HepG2 (cell line): ENCODE data around the gene CRYZL1. TPM values are rescaled to one million over a fixed set of nuclear protein-coding genes. Genes with fewer than 3 reads are reported as not detected.
A peak's percentile ranks its signal among the peaks of the same experiment; 100 is the strongest.

Source experiments
- ATAC-seq: fragments of 200-7000 bp; cut with Tn5 transposase; 3 replicates; pipeline ENCODE4 v1.9.1; 2020; ENCODE audit warnings: mild to moderate bottlenecking, moderate library complexity
- BruUV-seq: library from RNA; stranded (reverse); fragments of 400-500 nt; replicated peaks from 2 replicates; lab custom pipeline; 2021; lab: Mats Ljungman, UMichigan
- CTCF ChIA-PET: fragments of 300-600 bp; formaldehyde crosslinking; extraction: SDS; loops from one replicate; lab custom pipeline; 2021; ENCODE audit warnings: low total read pairs, inconsistent platforms, low intra/inter-chr PET ratio; lab: Yijun Ruan, JAX
- POLR2A ChIA-PET: fragments of 350-600 bp; sonication (Branson Sonifier 250); formaldehyde crosslinking; loops from one replicate; lab custom pipeline; 2020; ENCODE audit warnings: antibody characterized with exemption, inconsistent platforms; lab: Yijun Ruan, JAX
- DNase-seq: peaks from one replicate; pipeline ENCODE4 v3.0.0-alpha.2; 2015; ENCODE audit warnings: low spot score
- FAIRE-seq: peaks from 3 replicates; lab custom pipeline; 2011; peaks lifted over from hg19 to GRCh38; lab: Jason Lieb, UNC
- H2AFZ ChIP-seq: one replicate; pipeline ENCODE4 v1.6.1; 2011; ENCODE audit warnings: low read length, inconsistent platforms
- H3K27ac ChIP-seq: fragments of 300-600 bp; 3 replicates; pipeline ENCODE4 v1.8.0; 2011; ENCODE audit warnings: mixed run types, mild to moderate bottlenecking, mixed read lengths, low read length, inconsistent platforms; ENCODE audit not compliant: insufficient read depth; ENCODE audit errors: extremely low read length
- H3K27me3 ChIP-seq, 2 experiments: fragments of 200-600 bp in 1 of 2; 2 replicates in 1 of 2; 3 replicates in 1 of 2; pipeline versions ENCODE4 v1.6.0 to v1.8.0; 2011; ENCODE audit warnings: low read length in 2 of 2, mild to moderate bottlenecking in 2 of 2, moderate library complexity in 2 of 2, inconsistent platforms in 1 of 2; ENCODE audit not compliant: insufficient read depth in 2 of 2, control insufficient read depth in 1 of 2
- H3K36me3 ChIP-seq, 2 experiments: fragments of 200-600 bp in 1 of 2; replicated peaks in 1 of 2; 2 replicates in 1 of 2; 3 replicates in 1 of 2; pipeline versions ENCODE4 v1.5.1 to v1.8.0; 2011; ENCODE audit warnings: low read length in 2 of 2, inconsistent platforms in 1 of 2; ENCODE audit not compliant: insufficient read depth in 2 of 2, control insufficient read depth in 1 of 2
- H3K4me1 ChIP-seq: 2 replicates; pipeline ENCODE4 v1.5.1; 2012; ENCODE audit warnings: low read length, inconsistent platforms; ENCODE audit not compliant: insufficient read depth
- H3K4me2 ChIP-seq: 2 replicates; pipeline ENCODE4 v1.6.0; 2011; ENCODE audit warnings: low read depth, low read length, inconsistent platforms
- H3K4me3 ChIP-seq, 3 experiments: fragments of 200-600 bp in 1 of 3; sonication (generic), shearing (Covaris generic) in 1 of 3; replicated peaks in 1 of 3; 2 replicates each; pipeline ENCODE4 v1.5.1; 2011 to 2016; ENCODE audit warnings: low read length in 3 of 3, inconsistent platforms in 2 of 3, low read depth in 2 of 3, mild to moderate bottlenecking in 2 of 3, control low read depth in 1 of 3, mixed read lengths in 1 of 3; ENCODE audit not compliant: insufficient read depth in 1 of 3
- H3K79me2 ChIP-seq: one replicate; pipeline ENCODE4 v1.6.1; 2011; ENCODE audit warnings: low read length, inconsistent platforms; ENCODE audit not compliant: insufficient read depth
- H3K9ac ChIP-seq: 2 replicates; pipeline ENCODE4 v1.6.0; 2011; ENCODE audit warnings: mild to moderate bottlenecking, low read depth, low read length, inconsistent platforms; ENCODE audit not compliant: insufficient read depth
- H3K9me3 ChIP-seq: 2 replicates; pipeline ENCODE4 v1.5.1; 2012; ENCODE audit warnings: mild to moderate bottlenecking, low read length
- H4K20me1 ChIP-seq: 2 replicates; pipeline ENCODE4 v1.6.0; 2011; ENCODE audit warnings: inconsistent platforms, mild to moderate bottlenecking, low read length, moderate library complexity; ENCODE audit not compliant: insufficient read depth
- MAFF ChIP-seq: IDR thresholded peaks from 2 replicates; pipeline ENCODE4 v1.6.1; 2011; ENCODE audit warnings: low read depth, low read length, improper control_type of control experiment
- MAFK ChIP-seq, 2 experiments: IDR thresholded peaks in 1 of 2; conservative IDR thresholded peaks in 1 of 2; 2 replicates each; pipeline ENCODE4 v1.6.1; 2011; ENCODE audit warnings: improper control_type of control experiment in 2 of 2, low read length in 2 of 2
- MLLT10 ChIP-seq: sonication (generic); formaldehyde crosslinking; IDR thresholded peaks from 2 replicates; pipeline ENCODE4 v1.4.0; 2020; ENCODE audit warnings: missing genetic modification reagents
- RFX5 ChIP-seq: IDR thresholded peaks from 2 replicates; pipeline ENCODE4 v1.6.1; 2011; ENCODE audit warnings: low read depth, low read length, improper control_type of control experiment
- SOX5 ChIP-seq: IDR thresholded peaks from 2 replicates; pipeline ENCODE4 v1.6.1; 2016; ENCODE audit warnings: borderline replicate concordance
- ZNF205 ChIP-seq: IDR thresholded peaks from 2 replicates; pipeline ENCODE4 v1.6.1; 2018; ENCODE audit warnings: missing biosample characterization, missing genetic modification reagents
- ZNF496 ChIP-seq: sonication (generic); formaldehyde crosslinking; IDR thresholded peaks from 2 replicates; pipeline ENCODE4 v1.8.1; 2023; ENCODE audit warnings: mild to moderate bottlenecking, moderate library complexity, missing genetic modification reagents; ENCODE audit not compliant: insufficient replicate concordance
- ZNF614 ChIP-seq: IDR thresholded peaks from 2 replicates; pipeline ENCODE4 v1.6.1; 2018; ENCODE audit warnings: missing biosample characterization, missing genetic modification reagents, inconsistent platforms, borderline replicate concordance
- ZNF672 ChIP-seq: sonication (generic); formaldehyde crosslinking; IDR thresholded peaks from 2 replicates; pipeline ENCODE4 v1.8.1; 2022; ENCODE audit warnings: missing genetic modification reagents
- ZNF850 ChIP-seq: sonication (generic); formaldehyde crosslinking; conservative IDR thresholded peaks from 2 replicates; pipeline ENCODE4 v1.9.0; 2021; ENCODE audit warnings: mild to moderate bottlenecking, missing genetic modification reagents
- WGBS: methylation state at CpG from one replicate; pipeline ENCODE4 v1.1.6; 2017; ENCODE audit warnings: low lambda C conversion rate; 5-methylcytosine and 5-hydroxymethylcytosine counted together
- in situ Hi-C: cut with HindIII; loops from 2 replicates; pipeline ENCODE4 v1.10.0; 2017; ENCODE audit warnings: low pct_unique_long_range_greater_than_20kb; ENCODE audit not compliant: extremely low pct_ligation_motif_present
- intact Hi-C: fragments of 100-400 bp; cut with micrococcal nuclease; formaldehyde crosslinking; loops from one replicate; pipeline ENCODE4 v1.10.0; 2022; ENCODE audit not compliant: unreplicated experiment
- polyA plus RNA-seq, 8 experiments: library from polyadenylated mRNA; depleted of rRNA in 3 of 8; stranded (reverse) in 7 of 8; unstranded in 1 of 8; fragments of >200 nt; fragmentation: Illumina TruSeq in 4 of 8; extraction: Trizol in 4 of 8; gene quantifications; 2 replicates each; pipeline versions ENCODE4 v1.2.1 to v1.2.3, GENCODE V29; 2011 to 2016; ENCODE audit warnings: low read depth in 4 of 8, missing spikeins in 1 of 8, mixed read lengths in 1 of 8; ENCODE audit not compliant: insufficient read depth in 1 of 8
- total RNA-seq, 5 experiments: library from RNA; depleted of rRNA; stranded (reverse); fragments of >200 nt; fragmentation: Illumina TruSeq; extraction: Trizol; gene quantifications; 2 replicates each; pipeline ENCODE4 v1.2.3, GENCODE V29; 2016; ENCODE audit warnings: low read depth in 1 of 5
- TF ChIP-seq, protein P1 (sequence below), 2 experiments: fragments of 450-650 bp in 1 of 2; sonication (generic) in 1 of 2; formaldehyde crosslinking; IDR thresholded peaks; 2 replicates each; pipeline versions ENCODE4 v1.5.0 to v1.8.0; 2020 to 2022; ENCODE audit warnings: mild to moderate bottlenecking in 1 of 2, missing genetic modification reagents in 1 of 2
- TF ChIP-seq, protein P2 (sequence below): sonication (generic); formaldehyde crosslinking; IDR thresholded peaks from 2 replicates; pipeline ENCODE4 v1.4.0; 2020; ENCODE audit warnings: missing genetic modification reagents
- TF ChIP-seq, protein P3 (sequence below): sonication (generic); formaldehyde crosslinking; IDR thresholded peaks from 2 replicates; pipeline ENCODE4 v1.9.0; 2022; ENCODE audit warnings: missing genetic modification reagents, mild to moderate bottlenecking, borderline replicate concordance

Gene CRYZL1
- total and polyA plus RNA-seq, 2 of the 13 experiments (the other 11 are each of a cell fraction or from before 2014, with no cell fraction given) = 20.3 to 27.7 TPM

DNA sequence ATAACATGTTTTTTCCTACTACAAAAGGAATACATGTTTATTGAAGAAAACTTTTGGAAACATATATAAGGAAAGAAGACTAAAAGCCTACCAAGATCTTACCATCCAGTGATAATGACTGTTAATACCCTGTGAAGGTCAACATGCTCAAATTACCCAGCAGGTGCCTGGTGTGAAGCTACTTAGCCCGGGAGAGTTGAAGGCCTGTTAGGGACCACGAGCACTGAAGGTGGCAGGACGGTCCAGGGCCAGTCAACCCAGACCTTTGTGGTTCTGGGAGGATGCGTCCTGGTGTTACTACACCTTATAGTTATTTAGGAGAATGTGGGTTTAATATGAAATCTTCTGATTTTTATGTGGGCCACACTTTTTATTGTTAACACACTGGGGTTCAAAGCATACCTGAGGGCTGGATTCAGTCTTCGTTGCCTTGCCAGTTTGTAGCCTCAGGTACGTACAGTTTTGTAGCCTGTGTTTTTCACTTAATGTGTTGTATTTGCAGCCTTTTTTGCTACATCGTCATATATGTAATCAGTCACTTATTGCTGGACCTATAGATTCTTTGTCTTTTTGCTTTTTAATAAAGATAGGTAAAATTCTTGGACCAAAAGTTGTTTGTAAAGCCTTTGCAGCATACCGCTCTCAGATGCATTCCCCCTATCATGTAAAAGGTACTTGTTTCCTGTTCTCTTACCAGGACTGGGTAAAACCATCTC lies 10.6 kb upstream of the CRYZL1 start:
- no peak for FAIRE-seq
- BruUV-seq = no TSS peak
- Histone ChIP-seq H2AFZ (no peak overlapping the region), H4K20me1 (0 out of 2 replicates have a peak, but pooled peaks cover 4% of the 10 kb centered on the region), H3K9me3 (no peaks in the 10 kb centered on the region), H3K4me1 (peaks cover 14% of the 10 kb centered on the region), H3K36me3 (no peaks in the 10 kb centered on the region), H3K9ac (no peak overlapping the region), H3K27ac (no peak overlapping the region), H3K27me3 (no peaks in the 10 kb centered on the region), H3K4me3 (no peak overlapping the region), H3K79me2 (peaks cover 81% of the 10 kb centered on the region), H3K4me2 (no peak overlapping the region)
- POLR2A ChIA-PET = interaction anchor here (0.6 kb wide), 1 partner anchor 153 kb away, joined by 3 read pairs; no protein-coding TSS in a partner anchor
- no peak for TF ChIP-seq SOX5 (CRISPR knock-in tag)
- TF ChIP-seq MAFK (conservative IDR thresholded peaks at IDR 0.05 in 1 of 2, IDR thresholded peaks at IDR 0.05 in 1 of 2; ENCODE audit: low read length in 2 of 2) = peak; percentile 70 to 76; a peak in 3 of 4 replicates
- peak; percentile 69 for TF ChIP-seq MAFF
- in situ Hi-C loops (no loop called here), intact Hi-C loops (no loop called here)
- no peak for DNase-seq
- CTCF ChIA-PET = no interaction called here
- no peak for ATAC-seq
- WGBS = 91% methylated on average over 8 of the region's 8 CpGs

DNA sequence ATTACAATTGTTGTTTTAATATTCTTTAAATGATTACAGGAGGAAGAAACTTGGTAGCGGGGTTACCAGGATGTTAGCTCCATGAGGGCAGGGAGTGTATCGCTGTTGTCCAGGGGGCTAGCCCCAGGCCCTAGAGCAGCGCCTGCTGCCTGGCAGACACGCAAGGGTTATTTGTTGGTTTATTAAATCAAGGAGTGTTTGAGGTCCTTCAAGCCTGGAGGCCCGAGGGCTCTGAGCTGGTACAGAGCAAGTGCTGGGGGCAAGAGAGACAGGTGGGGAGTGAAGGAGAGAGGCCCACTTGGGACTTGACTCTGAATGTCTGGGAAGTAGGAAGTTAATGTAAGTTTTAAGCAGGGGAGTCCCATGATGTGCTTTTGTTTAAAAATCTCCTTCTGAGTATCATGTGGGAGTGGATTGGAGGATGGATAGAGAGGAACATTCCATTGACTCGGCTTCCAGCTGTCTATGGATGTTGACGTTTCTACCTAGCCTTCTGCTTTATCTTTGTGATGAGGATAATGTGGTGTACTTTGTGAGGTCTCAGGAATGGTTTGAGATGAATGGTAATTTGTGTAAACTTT lies 9.5 kb upstream of the CRYZL1 start:
- Histone ChIP-seq H2AFZ (no peak overlapping the region), H3K4me3 (no peak overlapping the region), H3K9ac (no peak overlapping the region), H3K27me3 (no peaks in the 10 kb centered on the region), H3K4me2 (no peak overlapping the region), H4K20me1 (0 out of 2 replicates have a peak, but pooled peaks cover 4% of the 10 kb centered on the region), H3K79me2 (peaks cover 85% of the 10 kb centered on the region), H3K9me3 (no peaks in the 10 kb centered on the region), H3K27ac (no peak overlapping the region), H3K36me3 (no peaks in the 10 kb centered on the region), H3K4me1 (peaks cover 19% of the 10 kb centered on the region)
- in situ Hi-C loops (no loop called here), intact Hi-C loops (no loop called here)
- 88% methylated on average over 7 of the region's 7 CpGs for WGBS
- ChIA-PET POLR2A (interaction anchor here (0.9 kb wide), 1 partner anchor 34 kb away, joined by 3 read pairs; no protein-coding TSS in a partner anchor), CTCF (no interaction called here)
- no peak for DNase-seq
- no peak for ATAC-seq
- no TSS peak for BruUV-seq
- no peak for FAIRE-seq
- TF ChIP-seq MLLT10 (CRISPR knock-in tag) = no peak
- no peak for TF ChIP-seq ZNF850 (CRISPR knock-in tag)
- TF ChIP-seq, protein P1, sequence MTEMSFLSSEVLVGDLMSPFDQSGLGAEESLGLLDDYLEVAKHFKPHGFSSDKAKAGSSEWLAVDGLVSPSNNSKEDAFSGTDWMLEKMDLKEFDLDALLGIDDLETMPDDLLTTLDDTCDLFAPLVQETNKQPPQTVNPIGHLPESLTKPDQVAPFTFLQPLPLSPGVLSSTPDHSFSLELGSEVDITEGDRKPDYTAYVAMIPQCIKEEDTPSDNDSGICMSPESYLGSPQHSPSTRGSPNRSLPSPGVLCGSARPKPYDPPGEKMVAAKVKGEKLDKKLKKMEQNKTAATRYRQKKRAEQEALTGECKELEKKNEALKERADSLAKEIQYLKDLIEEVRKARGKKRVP (CRISPR knock-in tag; IDR thresholded peaks at IDR 0.05) = no peak
- TF ChIP-seq ZNF614 = no peak
- no peak for TF ChIP-seq ZNF672
- TF ChIP-seq RFX5 = no peak
- TF ChIP-seq, protein P2, sequence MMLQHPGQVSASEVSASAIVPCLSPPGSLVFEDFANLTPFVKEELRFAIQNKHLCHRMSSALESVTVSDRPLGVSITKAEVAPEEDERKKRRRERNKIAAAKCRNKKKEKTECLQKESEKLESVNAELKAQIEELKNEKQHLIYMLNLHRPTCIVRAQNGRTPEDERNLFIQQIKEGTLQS (CRISPR knock-in tag) = no peak
- TF ChIP-seq MAFK (conservative IDR thresholded peaks at IDR 0.05 in 1 of 2, IDR thresholded peaks at IDR 0.05 in 1 of 2; ENCODE audit: low read length in 2 of 2) = no peak
- no peak for TF ChIP-seq ZNF205 (CRISPR knock-in tag)
- TF ChIP-seq ZNF496 (CRISPR knock-in tag) = no peak
- TF ChIP-seq, protein P3, sequence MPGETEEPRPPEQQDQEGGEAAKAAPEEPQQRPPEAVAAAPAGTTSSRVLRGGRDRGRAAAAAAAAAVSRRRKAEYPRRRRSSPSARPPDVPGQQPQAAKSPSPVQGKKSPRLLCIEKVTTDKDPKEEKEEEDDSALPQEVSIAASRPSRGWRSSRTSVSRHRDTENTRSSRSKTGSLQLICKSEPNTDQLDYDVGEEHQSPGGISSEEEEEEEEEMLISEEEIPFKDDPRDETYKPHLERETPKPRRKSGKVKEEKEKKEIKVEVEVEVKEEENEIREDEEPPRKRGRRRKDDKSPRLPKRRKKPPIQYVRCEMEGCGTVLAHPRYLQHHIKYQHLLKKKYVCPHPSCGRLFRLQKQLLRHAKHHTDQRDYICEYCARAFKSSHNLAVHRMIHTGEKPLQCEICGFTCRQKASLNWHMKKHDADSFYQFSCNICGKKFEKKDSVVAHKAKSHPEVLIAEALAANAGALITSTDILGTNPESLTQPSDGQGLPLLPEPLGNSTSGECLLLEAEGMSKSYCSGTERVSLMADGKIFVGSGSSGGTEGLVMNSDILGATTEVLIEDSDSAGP (CRISPR knock-in tag) = no peak
